OCI-LY1 (cell line): ENCODE results near the gene PXK.

Source experiments
- H2AFZ ChIP-seq: fragments of 200-600 bp; sonication (generic), shearing (Covaris generic); 2 replicates; pipeline ENCODE4 v1.6.0; 2014; ENCODE audit warnings: antibody characterized with exemption, mild to moderate bottlenecking, low read length
- H3F3A ChIP-seq: fragments of 200-600 bp; sonication (generic), shearing (Covaris generic); 2 replicates; pipeline ENCODE4 v1.6.0; 2014; ENCODE audit warnings: mild to moderate bottlenecking, antibody characterized with exemption, low read length, moderate library complexity; ENCODE audit not compliant: insufficient read depth
- H3K27ac ChIP-seq: fragments of 200-600 bp; sonication (generic); 2 replicates; pipeline ENCODE4 v1.5.1; 2014; ENCODE audit warnings: low read length, mixed run types, mild to moderate bottlenecking, low read depth; ENCODE audit not compliant: poor library complexity, severe bottlenecking
- H3K27me3 ChIP-seq: fragments of 200-600 bp; sonication (generic); 2 replicates; pipeline ENCODE4 v1.6.0; 2014; ENCODE audit warnings: antibody characterized with exemption, mild to moderate bottlenecking, low read length, moderate library complexity; ENCODE audit not compliant: insufficient read depth
- H3K36me3 ChIP-seq: fragments of 200-600 bp; sonication (generic); 2 replicates; pipeline ENCODE4 v1.6.1; 2014; ENCODE audit warnings: mild to moderate bottlenecking, antibody characterized with exemption, low read length, moderate library complexity, mixed read lengths; ENCODE audit not compliant: insufficient read depth
- H3K4me1 ChIP-seq: fragments of 200-600 bp; sonication (generic); 2 replicates; pipeline ENCODE4 v1.5.1; 2014; ENCODE audit warnings: mild to moderate bottlenecking, low read length, moderate library complexity; ENCODE audit not compliant: insufficient read depth, severe bottlenecking
- H3K4me2 ChIP-seq: fragments of 200-600 bp; sonication (generic), shearing (Covaris generic); 2 replicates; pipeline ENCODE4 v1.6.1; 2014; ENCODE audit warnings: low read length
- H3K4me3 ChIP-seq: fragments of 200-600 bp; sonication (generic); 2 replicates; pipeline ENCODE4 v1.5.1; 2014; ENCODE audit warnings: low read length, low read depth, mild to moderate bottlenecking, mixed read lengths; ENCODE audit not compliant: poor library complexity, severe bottlenecking
- H3K79me2 ChIP-seq: fragments of 200-600 bp; shearing (Covaris generic); 2 replicates; pipeline ENCODE4 v1.6.1; 2016; ENCODE audit warnings: mixed run types, low read length, mixed read lengths; ENCODE audit not compliant: insufficient read depth
- H3K9ac ChIP-seq: fragments of 200-600 bp; sonication (generic), shearing (Covaris generic); 2 replicates; pipeline ENCODE4 v1.6.1; 2014; ENCODE audit warnings: mild to moderate bottlenecking, low read length, mixed read lengths
- H3K9me2 ChIP-seq: fragments of 200-600 bp; sonication (generic), shearing (Covaris generic); 2 replicates; pipeline ENCODE4 v1.6.1; 2014; ENCODE audit warnings: low read depth, mild to moderate bottlenecking, low read length, mixed read lengths
- H3K9me3 ChIP-seq: fragments of 200-600 bp; shearing (Covaris generic); 2 replicates; pipeline ENCODE4 v1.6.1; 2014; ENCODE audit warnings: low read length, mixed read lengths
- H4K20me1 ChIP-seq: fragments of 200-600 bp; sonication (generic), shearing (Covaris generic); 2 replicates; pipeline ENCODE4 v1.6.0; 2016; ENCODE audit warnings: mild to moderate bottlenecking, low read length; ENCODE audit not compliant: insufficient read depth
- CTCF ChIP-seq: fragments of 200-600 bp; sonication (generic), shearing (Covaris generic); IDR thresholded peaks from 2 replicates; pipeline ENCODE4 v1.5.1; 2017; ENCODE audit warnings: mild to moderate bottlenecking, antibody characterized with exemption, low read length, moderate library complexity, mixed read lengths
- EZH2 ChIP-seq: fragments of 200-600 bp; sonication (generic), shearing (Covaris generic); IDR thresholded peaks from 2 replicates; pipeline ENCODE4 v1.8.0; 2017; ENCODE audit warnings: borderline replicate concordance, mixed run types, mild to moderate bottlenecking, antibody characterized with exemption, low read length, moderate library complexity, mixed read lengths

Gene PXK

GRCh38 chr3:58370407-58370806 lies 37.7 kb downstream of the PXK start:
- Histone ChIP-seq H4K20me1 (no peaks in the 10 kb centered on the region), H3K4me3 (no peak overlapping the region), H3K4me1 (peaks cover 7% of the 10 kb centered on the region), H3F3A (no peaks in the 10 kb centered on the region), H3K9me2 (no peaks in the 10 kb centered on the region), H3K9ac (no peak overlapping the region), H3K4me2 (no peak overlapping the region), H2AFZ (no peak overlapping the region), H3K27ac (no peak overlapping the region), H3K36me3 (peaks cover 95% of the 10 kb centered on the region), H3K27me3 (no peaks in the 10 kb centered on the region), H3K79me2 (peaks cover 72% of the 10 kb centered on the region), H3K9me3 (no peaks in the 10 kb centered on the region)
- no peak for TF ChIP-seq CTCF

GRCh38 chr3:58371754-58372153 lies 39.1 kb downstream of the PXK start:
- no peaks in the 10 kb centered on the region for H3K27me3 ChIP-seq
- no peak overlapping the region for H3K9ac ChIP-seq
- H3K36me3 ChIP-seq = peaks cover 86% of the 10 kb centered on the region
- no peaks in the 10 kb centered on the region for H3K4me1 ChIP-seq
- peaks cover 64% of the 10 kb centered on the region for H3K79me2 ChIP-seq
- H3K4me3 ChIP-seq = no peak overlapping the region
- H3K27ac ChIP-seq = no peak overlapping the region
- H3K9me2 ChIP-seq = no peaks in the 10 kb centered on the region
- no peaks in the 10 kb centered on the region for H3K9me3 ChIP-seq
- H2AFZ ChIP-seq = no peak overlapping the region
- TF ChIP-seq EZH2 (no peak), CTCF (no peak)
- no peaks in the 10 kb centered on the region for H4K20me1 ChIP-seq
- H3F3A ChIP-seq = no peaks in the 10 kb centered on the region
- no peak overlapping the region for H3K4me2 ChIP-seq

DNA sequence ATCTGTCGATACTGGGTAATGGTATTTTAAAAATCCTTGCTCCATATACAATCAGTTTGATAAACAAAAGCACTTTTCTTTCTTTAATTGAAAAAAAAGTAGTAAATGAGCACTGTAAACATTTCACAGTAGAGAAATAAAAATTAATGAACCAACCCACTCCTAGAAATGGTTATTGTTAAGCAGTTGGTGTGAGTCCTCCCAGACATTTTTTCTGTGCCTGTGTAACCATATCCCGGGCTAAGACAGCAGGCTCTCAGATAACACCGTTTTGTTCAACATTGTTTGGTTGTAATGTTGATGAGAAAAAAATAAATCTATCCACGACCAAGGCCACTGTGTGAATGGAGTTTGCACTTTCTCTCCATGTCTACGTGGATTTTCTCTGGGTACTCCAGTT lies 42.6 kb downstream of the PXK start:
- no peaks in the 10 kb centered on the region for H3K27me3 ChIP-seq
- no peaks in the 10 kb centered on the region for H4K20me1 ChIP-seq
- H3K79me2 ChIP-seq = peaks cover 58% of the 10 kb centered on the region
- H3K9me3 ChIP-seq = no peaks in the 10 kb centered on the region
- TF ChIP-seq CTCF = no peak
- TF ChIP-seq EZH2 = no peak
- H3K9ac ChIP-seq = no peak overlapping the region
- H3K9me2 ChIP-seq = no peaks in the 10 kb centered on the region
- H3K4me2 ChIP-seq = no peak overlapping the region
- H3K27ac ChIP-seq = no peak overlapping the region
- H3K4me3 ChIP-seq = no peak overlapping the region
- peaks cover 81% of the 10 kb centered on the region for H3K36me3 ChIP-seq
- H3K4me1 ChIP-seq = no peaks in the 10 kb centered on the region
- H2AFZ ChIP-seq = no peak overlapping the region
- no peaks in the 10 kb centered on the region for H3F3A ChIP-seq
